Stimulated activated CD8-positive, alpha-beta memory T cell treated with anti-CD3 and anti-CD28 coated beads, Interleukin-2, amount 100 ng/mL, for 48 hours (primary cell): ENCODE measurements around the gene ELF1.
"Not testable (repeated sequence)": the region's sequence is repeated elsewhere in the genome, so short reads cannot be mapped to it uniquely, and the experiment has no call there.

Experiments used
- DNase-seq, 2 donors: peaks; one replicate each; pipeline ENCODE4 v3.0.0-alpha.2; 2020; ENCODE audit warnings: low read depth in 2 of 2

ELF1 gene

DNA sequence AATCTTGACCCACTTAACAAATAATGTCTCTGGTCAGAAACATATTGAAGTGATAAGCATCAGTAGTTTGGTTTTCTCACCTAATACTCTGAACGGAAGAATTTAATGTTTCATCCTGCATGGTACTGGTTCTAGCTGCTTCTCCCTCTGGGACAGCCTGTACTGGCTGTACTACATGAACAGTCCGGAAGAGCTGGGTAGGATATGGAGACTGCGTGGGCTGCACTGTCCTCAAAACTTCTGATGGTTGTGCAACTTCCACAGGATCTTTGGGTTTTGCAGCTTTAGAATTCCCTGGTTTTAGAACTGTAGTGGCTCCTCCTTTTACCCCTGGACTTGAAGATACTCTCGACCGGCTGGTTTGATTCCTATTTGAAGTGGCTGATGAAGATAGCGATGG is 78.3 kb downstream of the ELF1 start:
- no peak for DNase-seq

- no peak for DNase-seq
Observed at GRCh38 chr13:40933508-40934204, 85.5 kb downstream of the ELF1 start.

GRCh38 chr13:40932252-40932651 is 86.9 kb downstream of the ELF1 start:
- DNase-seq: no peak

GRCh38 chr13:40931719-40932118 is 87.4 kb downstream of the ELF1 start:
- no peak for DNase-seq

DNA sequence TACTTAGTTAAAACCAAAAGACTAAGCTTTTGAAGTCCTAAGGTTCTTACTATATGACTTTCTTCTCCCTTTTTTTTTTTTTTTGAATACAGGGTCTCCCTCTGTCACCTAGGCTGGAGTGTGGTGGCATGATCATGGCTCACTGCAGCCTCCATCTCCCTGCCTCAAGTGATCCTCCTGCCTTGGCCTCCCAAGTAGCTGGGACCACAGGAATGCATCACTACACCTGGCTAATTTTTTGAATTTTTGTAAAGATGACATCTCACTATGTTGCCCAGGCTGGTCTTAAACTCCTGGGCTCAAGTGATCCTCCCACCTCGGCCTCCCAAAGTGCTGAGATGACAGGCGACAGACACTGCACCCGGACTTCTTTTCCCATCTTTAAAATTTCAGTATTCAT is 89.2 kb downstream of the ELF1 start:
- not testable (repeated sequence) for DNase-seq

DNA sequence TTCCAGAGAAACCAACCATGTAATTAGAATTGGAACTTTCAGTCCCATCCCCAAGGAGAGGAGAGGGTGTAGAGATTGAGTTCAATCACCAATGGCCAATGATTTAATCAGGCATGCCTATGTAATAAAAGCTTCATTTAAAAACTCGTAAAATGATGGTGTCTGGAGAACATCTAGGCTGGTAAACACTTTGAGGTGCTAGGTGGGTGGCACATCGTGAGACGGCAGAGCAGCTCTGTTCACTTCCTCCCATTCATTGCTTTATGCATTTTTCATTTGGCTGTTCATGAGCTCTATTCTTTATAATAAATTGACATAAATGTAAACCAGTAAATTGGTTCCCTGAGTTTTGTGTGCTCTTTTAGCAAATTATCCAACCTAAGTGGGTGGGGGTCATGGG is 90.1 kb downstream of the ELF1 start:
- no peak for DNase-seq

DNA sequence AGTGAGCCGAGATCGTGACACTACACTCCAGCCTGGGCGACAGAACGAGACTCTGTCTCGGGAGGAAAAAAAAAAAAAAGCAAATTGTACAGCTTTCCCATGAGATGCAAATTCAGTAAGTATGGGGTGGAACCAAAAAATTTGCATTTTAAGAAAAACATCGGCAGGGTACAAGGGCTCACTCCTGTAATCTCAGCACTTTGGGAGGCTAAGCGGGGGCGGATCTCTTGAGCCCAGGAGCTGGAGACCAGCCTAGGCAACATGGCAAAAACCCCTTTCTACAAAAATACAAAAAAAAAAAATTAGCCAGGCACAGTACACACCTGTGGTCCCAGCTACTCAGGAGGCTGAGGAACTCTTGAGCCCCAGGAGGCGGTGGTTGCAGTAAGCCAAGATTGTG is 91.2 kb downstream of the ELF1 start:
- no peak for DNase-seq

- DNase-seq: no peak
Observed at GRCh38 chr13:40923867-40924266, 95.2 kb downstream of the ELF1 start.

- DNase-seq: no peak
Observed at GRCh38 chr13:40922437-40923040, 96.6 kb downstream of the ELF1 start.

DNA sequence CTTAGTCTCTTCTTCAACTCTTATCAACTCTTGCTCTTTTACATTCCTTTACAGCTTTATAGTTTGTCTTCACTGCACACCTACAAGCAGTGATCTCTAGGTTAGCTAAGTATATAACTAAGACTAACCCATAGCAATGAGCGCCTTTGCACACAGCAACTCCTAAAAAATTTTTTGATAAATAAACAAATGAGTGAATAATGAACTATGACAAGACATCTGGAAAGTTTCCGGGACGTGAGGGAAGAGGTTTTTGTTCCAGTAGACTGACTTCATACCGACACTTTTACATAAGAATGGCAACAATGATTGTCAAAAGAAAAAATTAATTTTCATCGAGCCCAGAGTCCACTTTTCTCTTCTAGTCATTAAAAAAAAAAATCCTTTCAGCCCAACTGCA is 98.3 kb downstream of the ELF1 start:
- no peak for DNase-seq

DNA sequence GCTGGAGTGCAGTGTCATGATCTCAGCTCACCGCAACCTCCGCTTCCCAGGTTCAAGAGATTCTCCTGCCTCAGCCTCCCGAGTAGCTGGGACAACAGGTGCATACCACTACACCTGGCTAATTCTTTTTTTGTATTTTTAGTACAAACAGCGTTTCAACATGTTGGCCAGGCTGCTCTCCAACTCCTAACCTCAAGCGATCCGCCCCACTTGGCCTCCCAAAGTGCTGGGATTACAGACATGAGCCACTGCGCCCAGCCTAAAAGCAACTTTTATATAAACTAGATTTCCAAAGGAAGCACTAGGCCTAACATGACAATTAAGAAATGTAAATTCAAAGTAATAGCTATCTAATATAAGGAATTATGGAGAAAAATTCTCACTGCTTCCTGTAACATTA is 99.2 kb downstream of the ELF1 start:
- not testable (repeated sequence) for DNase-seq

DNA sequence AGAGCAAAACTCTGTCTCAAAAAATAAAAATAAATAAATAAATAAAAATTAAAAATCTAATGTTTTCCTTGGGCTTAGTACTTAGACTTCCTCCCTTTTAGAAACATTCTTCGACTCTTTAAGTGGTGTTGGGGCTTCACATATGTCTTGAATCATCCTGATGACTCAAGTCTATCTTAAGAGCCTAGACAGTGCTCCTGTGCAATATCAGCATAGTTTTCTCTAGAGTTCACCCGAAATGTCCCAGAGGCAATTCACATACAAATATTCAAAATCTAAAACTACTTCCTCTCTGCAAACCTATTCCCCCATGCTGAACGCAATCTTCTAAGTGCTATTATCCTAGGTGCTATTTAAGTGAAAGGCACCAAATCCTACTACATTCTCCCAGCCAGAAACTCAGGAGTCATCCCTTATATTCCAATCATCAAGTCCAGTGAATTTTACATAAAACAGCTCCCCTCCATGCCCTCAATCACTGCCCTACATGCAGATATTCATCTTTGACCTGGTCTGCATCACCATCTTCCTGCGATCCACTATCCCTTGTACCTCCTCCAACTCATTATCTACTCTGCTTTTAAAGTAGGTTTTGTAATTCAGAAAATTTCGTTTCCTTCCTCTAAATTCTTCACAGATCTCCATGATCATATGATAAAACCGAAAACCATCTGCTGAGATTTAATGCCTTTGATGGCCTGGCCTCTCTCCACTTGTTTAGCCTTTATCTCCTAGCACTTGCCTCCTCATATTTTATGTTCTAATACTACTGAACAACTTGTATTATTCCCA is 102.7 kb downstream of the ELF1 start:
- DNase-seq: no peak

GRCh38 chr13:40914863-40915262 is 104.3 kb downstream of the ELF1 start:
- not testable (repeated sequence) for DNase-seq

- DNase-seq: no peak
Observed at GRCh38 chr13:40911341-40911740, 107.8 kb downstream of the ELF1 start.

DNA sequence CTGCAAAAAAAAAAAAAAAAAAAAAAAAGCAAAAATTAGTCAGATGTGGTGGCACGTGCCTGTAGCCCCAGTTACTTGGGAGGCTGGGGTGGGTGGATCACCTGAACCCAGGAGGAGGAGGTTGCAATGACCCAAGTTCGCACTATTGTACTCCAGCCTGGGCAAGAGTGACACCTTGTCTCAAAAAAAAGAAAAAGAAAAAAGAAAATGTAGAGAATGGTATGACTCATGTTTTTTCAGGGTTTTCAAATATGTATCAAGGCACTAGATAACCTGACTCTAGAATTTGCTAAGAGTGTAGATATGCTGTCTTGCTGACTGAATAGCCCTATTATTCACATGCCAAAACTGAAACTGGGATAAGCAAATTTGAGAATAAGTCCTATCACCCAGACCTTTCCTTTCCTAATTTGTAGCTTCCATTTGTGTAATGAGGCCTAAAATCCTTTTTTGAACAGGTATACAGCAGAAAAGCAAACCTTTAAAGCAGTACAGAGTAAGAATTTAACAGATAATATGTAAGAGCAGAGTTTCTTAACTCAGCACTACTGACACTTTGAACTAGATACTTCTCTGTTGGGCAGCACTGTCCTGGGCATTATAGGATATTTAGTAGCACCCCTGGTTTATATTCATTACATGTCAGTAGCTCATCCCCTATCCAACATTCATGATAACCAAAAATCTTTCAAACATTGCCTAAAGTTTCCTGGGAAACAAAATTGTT is 108.6 kb downstream of the ELF1 start:
- no peak for DNase-seq

GRCh38 chr13:40909541-40910200 is 109.4 kb downstream of the ELF1 start:
- not testable (repeated sequence) for DNase-seq

- DNase-seq: no peak
Observed at GRCh38 chr13:40908546-40908945, 110.6 kb downstream of the ELF1 start.

DNA sequence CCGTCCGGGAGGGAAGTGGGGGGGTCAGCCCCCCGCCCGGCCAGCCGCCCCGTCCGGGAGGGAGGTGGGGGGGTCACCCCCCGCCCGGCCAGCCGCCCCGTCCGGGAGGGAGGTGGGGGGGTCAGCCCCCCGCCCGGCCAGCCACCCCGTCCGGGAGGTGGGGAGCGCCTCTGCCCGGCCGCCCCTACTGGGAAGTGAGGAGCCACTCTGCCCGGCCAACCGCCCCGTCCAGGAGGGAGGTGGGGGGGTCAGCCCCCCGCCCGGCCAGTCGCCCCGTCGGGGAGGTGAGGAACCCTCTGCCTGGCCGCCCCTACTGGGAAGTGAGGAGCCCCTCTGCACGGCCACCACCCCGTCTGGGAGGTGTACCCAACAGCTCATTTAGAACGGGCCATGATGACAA is 118.1 kb downstream of the ELF1 start:
- not testable (repeated sequence) for DNase-seq

DNA sequence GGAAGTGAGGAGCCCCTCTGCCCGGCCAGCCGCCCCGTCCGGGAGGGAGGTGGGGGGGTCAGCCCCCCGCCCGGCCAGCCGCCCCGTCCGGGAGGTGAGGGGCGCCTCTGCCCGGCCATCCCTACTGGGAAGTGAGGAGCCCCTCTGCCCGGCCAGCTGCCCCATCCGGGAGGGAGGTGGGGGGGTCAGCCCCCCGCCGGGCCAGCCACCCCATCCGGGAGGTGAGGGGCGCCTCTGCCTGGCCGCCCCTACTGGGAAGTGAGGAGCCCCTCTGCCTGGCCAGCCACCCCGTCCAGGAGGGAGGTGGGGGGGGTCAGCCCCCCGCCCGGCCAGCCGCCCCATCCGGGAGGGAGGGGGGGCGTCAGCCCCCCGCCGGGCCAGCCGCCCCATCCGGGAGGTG is 118.5 kb downstream of the ELF1 start:
- DNase-seq: not testable (repeated sequence)

- DNase-seq: no peak
Observed at GRCh38 chr13:40897053-40897452, 122.1 kb downstream of the ELF1 start.
